ENCODE data around the gene VEGFC.

Gene VEGFC

GRCh38 chr4:176788971-176789370 is 3.8 kb downstream of the VEGFC start:
- ATAC-seq (ENCODE audit: low read depth) (no peak), DNase-seq (ENCODE audit: low spot score) (no peak)
- H3K27me3 ChIP-seq (ENCODE audit: insufficient read depth, poor library complexity, severe bottlenecking), result no peaks in the 10 kb centered on the region
- H3K9me3 ChIP-seq (ENCODE audit: severe bottlenecking), result no peaks in the 10 kb centered on the region
- peaks cover 61% of the 10 kb centered on the region for H3K4me1 ChIP-seq (ENCODE audit: insufficient read depth, poor library complexity, severe bottlenecking)
- H3K4me3 ChIP-seq (ENCODE audit: severe bottlenecking), result peak overlapping the region; percentile 80
- TF ChIP-seq CTCF (IDR thresholded peaks at IDR 0.05; ENCODE audit: poor library complexity, severe bottlenecking), result no peak
- peaks cover 47% of the 10 kb centered on the region for H3K36me3 ChIP-seq (ENCODE audit: low read depth)
- H3K27ac ChIP-seq (ENCODE audit: poor library complexity, severe bottlenecking), result peak overlapping the region; percentile 94

- no peaks in the 10 kb centered on the region for H3K9me3 ChIP-seq (ENCODE audit: severe bottlenecking)
- H3K4me1 ChIP-seq (ENCODE audit: insufficient read depth, poor library complexity, severe bottlenecking), result peaks cover 59% of the 10 kb centered on the region
- DNase-seq (ENCODE audit: low spot score) (no peak), ATAC-seq (ENCODE audit: low read depth) (no peak)
- peaks cover 51% of the 10 kb centered on the region for H3K36me3 ChIP-seq (ENCODE audit: low read depth)
- H3K27ac ChIP-seq (ENCODE audit: poor library complexity, severe bottlenecking), result peak overlapping the region; percentile 94
- peak overlapping the region; percentile 80 for H3K4me3 ChIP-seq (ENCODE audit: severe bottlenecking)
- no peak for TF ChIP-seq CTCF (IDR thresholded peaks at IDR 0.05; ENCODE audit: poor library complexity, severe bottlenecking)
- no peaks in the 10 kb centered on the region for H3K27me3 ChIP-seq (ENCODE audit: insufficient read depth, poor library complexity, severe bottlenecking)
Observed at GRCh38 chr4:176788248-176788647, 4.5 kb downstream of the VEGFC start.

GRCh38 chr4:176784816-176785215 is 7.9 kb downstream of the VEGFC start:
- peaks cover 51% of the 10 kb centered on the region for H3K36me3 ChIP-seq (ENCODE audit: low read depth)
- no peaks in the 10 kb centered on the region for H3K9me3 ChIP-seq (ENCODE audit: severe bottlenecking)
- no peaks in the 10 kb centered on the region for H3K27me3 ChIP-seq (ENCODE audit: insufficient read depth, poor library complexity, severe bottlenecking)
- no peak for ATAC-seq (ENCODE audit: low read depth)
- no peak for DNase-seq (ENCODE audit: low spot score)
- no peak overlapping the region for H3K4me3 ChIP-seq (ENCODE audit: severe bottlenecking)
- peaks cover 86% of the 10 kb centered on the region for H3K4me1 ChIP-seq (ENCODE audit: insufficient read depth, poor library complexity, severe bottlenecking)
- peak overlapping the region; percentile 94 for H3K27ac ChIP-seq (ENCODE audit: poor library complexity, severe bottlenecking)
- TF ChIP-seq CTCF (IDR thresholded peaks at IDR 0.05; ENCODE audit: poor library complexity, severe bottlenecking), result no peak

GRCh38 chr4:176782794-176783193 is 9.9 kb downstream of the VEGFC start:
- Histone ChIP-seq H3K36me3 (ENCODE audit: low read depth) (peaks cover 43% of the 10 kb centered on the region), H3K27ac (ENCODE audit: poor library complexity, severe bottlenecking) (peak overlapping the region; percentile 69), H3K4me3 (ENCODE audit: severe bottlenecking) (no peak overlapping the region), H3K9me3 (ENCODE audit: severe bottlenecking) (no peaks in the 10 kb centered on the region), H3K4me1 (ENCODE audit: insufficient read depth, poor library complexity, severe bottlenecking) (peaks cover 87% of the 10 kb centered on the region), H3K27me3 (ENCODE audit: insufficient read depth, poor library complexity, severe bottlenecking) (no peaks in the 10 kb centered on the region)
- DNase-seq (ENCODE audit: low spot score), result no peak
- no peak for ATAC-seq (ENCODE audit: low read depth)
- no peak for TF ChIP-seq CTCF (IDR thresholded peaks at IDR 0.05; ENCODE audit: poor library complexity, severe bottlenecking)

DNA sequence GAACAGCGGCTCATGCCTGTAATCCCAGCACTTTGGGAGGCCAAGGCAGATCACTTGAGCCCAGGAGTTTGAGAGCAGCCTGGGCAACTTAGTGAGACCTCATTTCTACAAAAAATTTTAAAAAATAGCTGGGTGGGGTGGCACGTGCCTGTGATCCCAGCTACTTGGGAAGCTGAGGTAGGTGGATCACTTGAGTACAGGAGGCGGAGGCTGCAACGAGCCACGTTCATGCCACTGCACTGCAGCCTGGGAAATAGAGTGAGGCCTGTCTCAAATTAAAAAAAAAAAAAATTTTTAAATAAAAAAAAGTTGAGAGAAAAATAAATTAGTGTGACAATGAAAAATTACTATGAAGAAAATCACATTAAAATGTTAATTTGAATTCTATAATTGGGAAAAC is 10.5 kb downstream of the VEGFC start:
- Histone ChIP-seq H3K4me3 (ENCODE audit: severe bottlenecking) (no peak overlapping the region), H3K27ac (ENCODE audit: poor library complexity, severe bottlenecking) (peak overlapping the region; percentile 69)
- ATAC-seq (ENCODE audit: low read depth), result no peak

More for the DNA sequence above, 10.5 kb downstream of the VEGFC start:
- Histone ChIP-seq H3K9me3 (ENCODE audit: severe bottlenecking) (no peaks in the 10 kb centered on the region), H3K27me3 (ENCODE audit: insufficient read depth, poor library complexity, severe bottlenecking) (no peaks in the 10 kb centered on the region), H3K4me1 (ENCODE audit: insufficient read depth, poor library complexity, severe bottlenecking) (peaks cover 85% of the 10 kb centered on the region), H3K36me3 (ENCODE audit: low read depth) (peaks cover 43% of the 10 kb centered on the region)
- DNase-seq (ENCODE audit: low spot score), result no peak
- TF ChIP-seq CTCF (IDR thresholded peaks at IDR 0.05; ENCODE audit: poor library complexity, severe bottlenecking), result no peak

All from RWPE2 (cell line).